ENCODE results near the gene TALDO1. TPM values are rescaled to one million over a fixed set of nuclear protein-coding genes. Genes with fewer than 3 reads are reported as not detected.

TALDO1 gene
- total RNA-seq, 1 experiment from 2014 or later, result 173 TPM

GRCh38 chr11:793556-793955 lies 46.3 kb downstream of the TALDO1 start:
- no peaks in the 10 kb centered on the region for H3K27me3 ChIP-seq (replicated peaks; ENCODE audit: insufficient read depth, low read depth, low read length, poor library complexity)
- CTCF ChIA-PET, result no interaction called here
- H3K27ac ChIP-seq (ENCODE audit: low read depth, low read length, poor library complexity, severe bottlenecking), result no peak overlapping the region
- DNase-seq (ENCODE audit: low spot score), result no peak
- BruUV-seq (replicated peaks), result no TSS peak
- peaks cover 10% of the 10 kb centered on the region for H3K4me1 ChIP-seq (ENCODE audit: insufficient read depth, low read length, poor library complexity, severe bottlenecking)
- peaks cover 2% of the 10 kb centered on the region for H3K36me3 ChIP-seq (ENCODE audit: insufficient read depth, low read length, poor library complexity, severe bottlenecking)
- POLR2A ChIA-PET (ENCODE audit: low non-redundant PET), result no interaction called here
- intact Hi-C loops (cut with micrococcal nuclease; ENCODE audit: unreplicated experiment), result no loop called here
- H3K4me3 ChIP-seq (ENCODE audit: low read depth, low read length, poor library complexity, severe bottlenecking), result no peak overlapping the region
- TF ChIP-seq CTCF (conservative IDR thresholded peaks at IDR 0.05; ENCODE audit: low read depth, low read length) (no peak), EZH2 (IDR thresholded peaks at IDR 0.05; ENCODE audit: borderline replicate concordance, low read depth, low read length, poor library complexity, severe bottlenecking) (no peak)
- H3K9me3 ChIP-seq (ENCODE audit: low read depth, low read length, poor library complexity, severe bottlenecking), result no peaks in the 10 kb centered on the region

- POLR2A ChIA-PET (ENCODE audit: low non-redundant PET), result no interaction called here
- intact Hi-C loops (cut with micrococcal nuclease; ENCODE audit: unreplicated experiment), result no loop called here
- TF ChIP-seq EZH2 (IDR thresholded peaks at IDR 0.05; ENCODE audit: borderline replicate concordance, low read depth, low read length, poor library complexity, severe bottlenecking) (no peak), CTCF (conservative IDR thresholded peaks at IDR 0.05; ENCODE audit: low read depth, low read length) (no peak)
Measured at GRCh38 chr11:794013-794765, 46.9 kb downstream of the TALDO1 start.

GRCh38 chr11:794766-795633 lies 47.7 kb downstream of the TALDO1 start:
- intact Hi-C loops (cut with micrococcal nuclease; ENCODE audit: unreplicated experiment), result no loop called here
- BruUV-seq (replicated peaks), result no TSS peak
- H3K36me3 ChIP-seq (ENCODE audit: insufficient read depth, low read length, poor library complexity, severe bottlenecking), result peaks cover 9% of the 10 kb centered on the region
- CTCF ChIA-PET, result no interaction called here
- no peak for TF ChIP-seq EZH2 (IDR thresholded peaks at IDR 0.05; ENCODE audit: borderline replicate concordance, low read depth, low read length, poor library complexity, severe bottlenecking)
- TF ChIP-seq CTCF (conservative IDR thresholded peaks at IDR 0.05; ENCODE audit: low read depth, low read length), result no peak
- H3K27me3 ChIP-seq (replicated peaks; ENCODE audit: insufficient read depth, low read depth, low read length, poor library complexity), result no peaks in the 10 kb centered on the region
- POLR2A ChIA-PET (ENCODE audit: low non-redundant PET), result no interaction called here
- H3K27ac ChIP-seq (ENCODE audit: low read depth, low read length, poor library complexity, severe bottlenecking), result peak overlapping the region; percentile 61
- peak overlapping the region; percentile 75 for H3K4me3 ChIP-seq (ENCODE audit: low read depth, low read length, poor library complexity, severe bottlenecking)
- H3K9me3 ChIP-seq (ENCODE audit: low read depth, low read length, poor library complexity, severe bottlenecking), result no peaks in the 10 kb centered on the region
- DNase-seq (ENCODE audit: low spot score), result no peak
- peaks cover 7% of the 10 kb centered on the region for H3K4me1 ChIP-seq (ENCODE audit: insufficient read depth, low read length, poor library complexity, severe bottlenecking)

More at GRCh38 chr11:794013-794765, 46.9 kb downstream of the TALDO1 start:
- peaks cover 10% of the 10 kb centered on the region for H3K4me1 ChIP-seq (ENCODE audit: insufficient read depth, low read length, poor library complexity, severe bottlenecking)
- no peak overlapping the region for H3K27ac ChIP-seq (ENCODE audit: low read depth, low read length, poor library complexity, severe bottlenecking)
- no peaks in the 10 kb centered on the region for H3K9me3 ChIP-seq (ENCODE audit: low read depth, low read length, poor library complexity, severe bottlenecking)
- CTCF ChIA-PET, result no interaction called here
- no TSS peak for BruUV-seq (replicated peaks)
- H3K36me3 ChIP-seq (ENCODE audit: insufficient read depth, low read length, poor library complexity, severe bottlenecking), result peaks cover 5% of the 10 kb centered on the region
- H3K4me3 ChIP-seq (ENCODE audit: low read depth, low read length, poor library complexity, severe bottlenecking), result no peak overlapping the region
- DNase-seq (ENCODE audit: low spot score), result no peak
- no peaks in the 10 kb centered on the region for H3K27me3 ChIP-seq (replicated peaks; ENCODE audit: insufficient read depth, low read depth, low read length, poor library complexity)
